Mucosa of descending colon (tissue), 3 donors: ENCODE measurements around the gene KHDC4. TPM values are rescaled to one million over a fixed set of nuclear protein-coding genes. Genes with fewer than 3 reads are reported as not detected.
A peak's percentile ranks its signal among the peaks of the same experiment; 100 is the strongest.

ENCODE experiments used
- ATAC-seq: fragments of 200-7000 bp; cut with Tn5 transposase; one replicate; pipeline ENCODE4 v1.9.1; 2020; ENCODE audit warnings: mild to moderate bottlenecking, moderate library complexity
- DNase-seq, 3 donors: peaks; one replicate each; pipeline ENCODE4 v3.0.0-alpha.2; 2020
- H3K36me3 ChIP-seq: fragments of 200-600 bp; one replicate; pipeline ENCODE4 v1.8.0; 2021; ENCODE audit warnings: low read depth, mild to moderate bottlenecking
- H3K4me1 ChIP-seq: fragments of 200-600 bp; one replicate; pipeline ENCODE4 v1.8.0; 2021; ENCODE audit warnings: low read depth, mild to moderate bottlenecking
- H3K4me3 ChIP-seq: fragments of 200-600 bp; one replicate; pipeline ENCODE4 v1.8.0; 2021; ENCODE audit warnings: mild to moderate bottlenecking
- H3K9me3 ChIP-seq: fragments of 200-600 bp; one replicate; pipeline ENCODE4 v1.8.0; 2021; ENCODE audit warnings: mild to moderate bottlenecking
- intact Hi-C, 2 donors: fragments of 100-400 bp; cut with DNase I in 1 of 2; cut with micrococcal nuclease in 1 of 2; formaldehyde crosslinking; loops; one replicate each; pipeline versions ENCODE4 v1.11.0 to v1.11.1; 2022; cut with DNase I, micrococcal nuclease
- total RNA-seq, 3 donors: library from RNA; stranded (reverse); fragmentation: NEBNext Ultra II Directional in 2 of 3; extraction: Animal tissue kit (Norgen Biotek cat#: 25700) in 2 of 3; gene quantifications; one replicate each; pipeline versions ENCODE4 v1.2.1 to v1.2.4, GENCODE V29; 2021 to 2023
- TF ChIP-seq, protein P1 (sequence below): fragments of 200-600 bp; IDR thresholded peaks from one replicate; pipeline ENCODE4 v1.8.0; 2022; ENCODE audit warnings: antibody characterized with exemption, mild to moderate bottlenecking
- donor health status: DM: no; HTN: no; CAD: no; lungs with moderate emphysema.
- donor health status: DM: no; HTN: no; CAD: no.
- donor health status: DM: no; HTN: yes; CAD: no.

The KHDC4 gene
- total RNA-seq, 3 donors from 2014 or later = 52.9 to 59.5 (median 58.6) TPM

DNA sequence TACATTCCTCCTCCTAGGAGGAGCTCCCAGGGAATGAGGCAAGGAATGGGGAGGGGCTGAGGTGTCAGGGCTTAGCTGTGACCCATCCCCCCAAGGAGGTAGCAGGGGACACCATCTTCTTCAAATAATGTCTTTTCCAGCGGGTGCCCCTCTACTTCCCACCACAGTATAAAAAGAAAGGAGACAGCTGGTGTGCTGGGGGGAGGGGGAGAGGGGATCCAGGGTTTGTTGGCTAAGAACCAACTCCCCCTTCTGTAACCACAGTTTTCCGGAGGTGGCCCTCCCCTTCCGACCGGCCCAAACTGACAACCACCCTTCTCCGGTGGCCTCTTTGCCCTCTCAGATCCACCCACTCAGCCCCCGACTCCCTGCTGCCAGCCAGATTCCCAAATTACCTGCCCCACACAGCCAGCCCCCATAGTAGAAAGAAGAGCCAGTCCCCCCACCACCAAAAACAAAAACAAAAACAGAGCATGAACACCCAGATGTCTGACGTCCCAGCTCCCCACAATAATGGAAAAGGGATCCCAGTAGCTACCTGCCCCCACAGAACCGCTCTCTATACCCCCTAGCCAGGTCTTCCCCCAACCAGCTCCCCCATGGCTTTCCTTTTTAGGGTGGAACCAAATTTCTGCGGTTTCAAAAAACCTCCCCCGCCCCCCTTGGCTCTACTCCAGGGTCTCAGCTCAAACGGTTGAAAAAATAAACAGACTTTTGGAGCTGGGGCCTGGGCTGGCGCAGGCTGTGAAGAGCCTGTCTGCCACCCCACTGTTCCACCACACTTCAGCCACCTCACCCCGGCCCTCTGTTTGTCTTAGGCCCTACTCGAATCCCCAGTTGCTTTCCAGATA, 42.1 kb upstream of the KHDC4 start:
- peaks cover 26% of the 10 kb centered on the region for H3K4me1 ChIP-seq
- H3K36me3 ChIP-seq = no peaks in the 10 kb centered on the region
- no peaks in the 10 kb centered on the region for H3K9me3 ChIP-seq
- intact Hi-C loops = no loop called here
- TF ChIP-seq, protein P1, sequence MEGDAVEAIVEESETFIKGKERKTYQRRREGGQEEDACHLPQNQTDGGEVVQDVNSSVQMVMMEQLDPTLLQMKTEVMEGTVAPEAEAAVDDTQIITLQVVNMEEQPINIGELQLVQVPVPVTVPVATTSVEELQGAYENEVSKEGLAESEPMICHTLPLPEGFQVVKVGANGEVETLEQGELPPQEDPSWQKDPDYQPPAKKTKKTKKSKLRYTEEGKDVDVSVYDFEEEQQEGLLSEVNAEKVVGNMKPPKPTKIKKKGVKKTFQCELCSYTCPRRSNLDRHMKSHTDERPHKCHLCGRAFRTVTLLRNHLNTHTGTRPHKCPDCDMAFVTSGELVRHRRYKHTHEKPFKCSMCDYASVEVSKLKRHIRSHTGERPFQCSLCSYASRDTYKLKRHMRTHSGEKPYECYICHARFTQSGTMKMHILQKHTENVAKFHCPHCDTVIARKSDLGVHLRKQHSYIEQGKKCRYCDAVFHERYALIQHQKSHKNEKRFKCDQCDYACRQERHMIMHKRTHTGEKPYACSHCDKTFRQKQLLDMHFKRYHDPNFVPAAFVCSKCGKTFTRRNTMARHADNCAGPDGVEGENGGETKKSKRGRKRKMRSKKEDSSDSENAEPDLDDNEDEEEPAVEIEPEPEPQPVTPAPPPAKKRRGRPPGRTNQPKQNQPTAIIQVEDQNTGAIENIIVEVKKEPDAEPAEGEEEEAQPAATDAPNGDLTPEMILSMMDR = no peak
- H3K4me3 ChIP-seq = no peak overlapping the region
- DNase-seq (peak; percentile 71 to 76 (median 72)), ATAC-seq (no peak)

DNA sequence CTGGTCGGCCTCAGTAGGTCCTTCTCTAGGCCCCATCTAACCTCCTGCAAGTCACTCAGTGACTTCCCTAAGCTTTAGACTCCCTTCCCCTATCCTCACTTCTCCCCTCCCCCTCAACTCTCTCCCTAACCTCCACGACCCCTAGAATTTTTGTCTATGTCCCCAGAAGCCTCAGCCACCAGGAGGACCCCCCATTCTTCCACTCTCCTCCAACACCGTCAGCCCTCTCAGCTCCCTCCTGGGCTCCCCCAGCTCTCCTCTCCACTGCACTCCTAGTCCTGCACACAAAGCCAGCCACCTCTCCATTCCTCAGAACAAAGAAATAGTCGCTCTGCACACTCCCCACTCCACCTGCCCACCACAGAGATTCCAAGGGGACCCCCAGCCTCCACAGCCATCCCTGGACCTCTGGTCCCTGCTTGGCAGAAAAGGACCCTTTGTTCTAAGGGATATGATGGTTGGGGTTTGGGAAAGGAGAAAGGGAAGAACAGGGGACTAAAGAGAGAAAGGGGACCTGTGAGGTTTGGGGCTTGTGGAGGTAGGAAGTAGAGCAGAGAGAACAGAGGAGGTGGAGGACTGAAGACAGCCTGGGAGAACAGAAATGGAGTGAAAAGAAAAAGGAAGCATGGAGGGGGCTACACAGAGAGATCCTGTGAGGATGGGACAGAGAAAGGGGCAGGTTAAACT, 41.3 kb upstream of the KHDC4 start:
- DNase-seq (peak in 1 of 3 donors; percentile 39), ATAC-seq (no peak)
- TF ChIP-seq, protein P1 = no peak
- H3K9me3 ChIP-seq = no peaks in the 10 kb centered on the region
- H3K4me3 ChIP-seq = no peak overlapping the region
- H3K36me3 ChIP-seq = no peaks in the 10 kb centered on the region
- intact Hi-C loops = no loop called here
- peaks cover 26% of the 10 kb centered on the region for H3K4me1 ChIP-seq

DNA sequence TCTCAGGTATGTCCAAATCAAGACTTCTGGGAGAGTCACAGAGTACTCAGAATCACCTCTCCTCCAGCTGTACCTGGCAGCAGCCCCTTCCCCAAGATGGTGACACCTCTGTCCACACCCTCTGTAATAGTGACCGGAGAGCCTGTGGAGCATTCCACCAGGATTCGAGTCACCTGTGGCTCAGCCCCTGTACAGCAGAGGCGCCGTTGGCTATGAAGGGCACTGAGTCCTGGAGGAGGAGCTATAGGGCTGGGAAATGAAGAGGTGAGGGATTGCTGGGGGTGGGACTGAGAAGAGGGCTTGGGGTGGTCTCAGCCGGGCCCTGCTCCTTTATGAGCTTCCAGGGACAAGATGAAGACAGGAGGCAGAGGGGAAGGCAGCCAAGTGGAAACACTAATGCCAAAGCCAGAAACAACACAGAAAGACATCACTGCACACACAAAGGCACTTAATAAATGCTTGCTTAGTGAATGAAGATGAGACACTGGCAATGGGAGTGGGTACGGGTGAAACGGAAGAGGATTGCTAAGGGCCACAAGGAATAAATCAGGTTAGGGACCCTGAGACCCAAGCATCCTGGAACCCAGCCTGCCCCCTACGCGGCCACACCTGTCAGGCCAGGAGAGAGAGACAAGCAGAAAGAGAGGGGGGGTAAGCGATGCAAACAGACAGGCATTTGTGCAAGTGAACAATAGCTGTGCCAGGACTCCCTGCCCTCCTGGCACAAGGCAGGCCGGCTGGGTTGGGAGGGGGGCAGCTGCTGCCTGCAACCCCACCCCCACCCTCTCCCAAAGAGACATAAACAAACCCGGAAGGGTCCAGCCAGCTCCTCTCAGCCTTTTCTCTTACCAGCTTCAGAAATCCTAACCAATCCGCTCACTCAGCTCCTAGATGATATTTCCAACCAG, 40.2 kb upstream of the KHDC4 start:
- no peak for DNase-seq
- Histone ChIP-seq H3K4me1 (peaks cover 27% of the 10 kb centered on the region), H3K36me3 (no peaks in the 10 kb centered on the region), H3K9me3 (no peaks in the 10 kb centered on the region), H3K4me3 (no peak overlapping the region)
- no peak for ATAC-seq
- intact Hi-C loops = no loop called here
- TF ChIP-seq, protein P1 = no peak

DNA sequence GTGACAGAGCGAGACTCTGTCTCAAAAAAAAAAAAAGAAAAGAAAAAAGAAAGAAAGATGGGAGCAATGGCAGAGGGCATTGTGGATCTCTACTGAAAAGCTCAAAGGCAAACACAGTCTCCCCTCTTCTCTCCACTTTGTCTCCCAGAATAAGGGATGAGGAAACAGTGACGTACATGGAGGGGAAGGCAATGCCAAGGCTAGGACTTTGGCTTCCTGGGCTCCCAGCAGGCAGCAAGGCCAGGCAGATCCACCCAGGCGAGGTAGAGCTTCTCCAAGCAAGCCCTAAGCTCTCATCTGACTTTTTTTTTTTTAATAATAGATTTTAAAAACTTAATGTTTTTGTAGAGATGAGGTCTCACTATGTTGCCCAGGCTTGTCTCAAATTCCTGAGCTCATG, 39.5 kb upstream of the KHDC4 start:
- intact Hi-C loops = no loop called here
- DNase-seq = no peak
- Histone ChIP-seq H3K4me3 (no peak overlapping the region), H3K36me3 (no peaks in the 10 kb centered on the region), H3K4me1 (peaks cover 29% of the 10 kb centered on the region), H3K9me3 (no peaks in the 10 kb centered on the region)
- TF ChIP-seq, protein P1 = no peak
- ATAC-seq = no peak

DNA sequence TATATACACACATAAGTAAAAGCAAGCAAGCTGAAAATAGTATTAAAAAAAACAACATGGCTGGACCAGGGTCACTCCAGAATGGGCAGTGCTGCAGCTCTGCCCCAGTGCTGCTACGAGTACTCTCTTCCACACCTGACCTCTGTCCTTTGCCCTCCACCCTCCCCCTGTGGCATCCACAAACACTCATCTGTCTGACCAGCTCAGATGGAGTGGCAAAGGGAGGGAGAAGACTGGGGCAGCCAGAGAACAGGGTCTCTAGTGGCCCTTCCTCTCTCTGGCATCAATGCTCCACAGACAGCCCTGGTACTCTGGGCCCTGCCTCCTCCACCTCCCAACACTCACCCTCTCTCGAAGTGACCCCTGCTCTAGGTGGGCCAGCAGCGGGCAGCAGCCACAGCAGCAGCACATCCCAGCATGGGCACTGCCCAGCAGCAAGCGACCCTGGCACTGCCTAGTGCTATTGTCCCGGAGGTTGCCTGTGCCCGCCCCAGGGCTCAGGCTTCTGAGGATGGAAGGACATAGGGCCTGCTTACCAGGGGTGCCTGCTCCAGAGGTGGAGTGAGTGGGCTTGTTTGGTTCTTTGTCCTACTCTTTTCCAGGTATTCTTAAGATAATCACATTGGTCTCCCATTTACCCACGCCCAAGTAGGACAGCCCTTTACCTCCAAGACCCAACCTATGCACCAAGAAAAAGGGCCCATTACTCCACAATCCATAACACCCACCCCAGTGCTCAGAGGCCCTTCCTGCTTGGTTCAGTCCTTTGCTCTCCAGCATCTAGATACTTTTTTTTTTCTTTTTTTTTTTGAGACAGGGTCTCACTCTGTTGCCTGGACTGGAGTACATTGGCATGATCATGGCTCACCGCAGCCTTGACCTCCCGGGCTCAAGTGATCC, 37.9 kb upstream of the KHDC4 start:
- Histone ChIP-seq H3K36me3 (no peaks in the 10 kb centered on the region), H3K9me3 (no peaks in the 10 kb centered on the region), H3K4me1 (peaks cover 30% of the 10 kb centered on the region), H3K4me3 (no peak overlapping the region)
- no peak for ATAC-seq
- TF ChIP-seq, protein P1 = no peak
- intact Hi-C loops = no loop called here
- DNase-seq = no peak
